ENCODE data around the gene CAMTA2. TPM values are rescaled to one million over a fixed set of nuclear protein-coding genes. Genes with fewer than 3 reads are reported as not detected.
A peak's percentile ranks its signal among the peaks of the same experiment; 100 is the strongest.

Gene CAMTA2
- polyA plus RNA-seq, 1 donor (not counting 4 experiments of a cell fraction or from before 2014, with no cell fraction given): 8.5 TPM

GRCh38 chr17:4969551-4970173 is 17.8 kb downstream of the CAMTA2 start:
- H3K79me2 ChIP-seq (ENCODE audit: control insufficient read depth, insufficient read depth, low read length): peaks cover 5% of the 10 kb centered on the region
- H2AFZ ChIP-seq (ENCODE audit: control insufficient read depth, low read length): no peak overlapping the region
- H3K4me1 ChIP-seq (ENCODE audit: control insufficient read depth, extremely low read depth, insufficient read depth, low read length): peaks cover 31% of the 10 kb centered on the region
- H4K20me1 ChIP-seq (ENCODE audit: control insufficient read depth, extremely low read depth, insufficient read depth, low read length): no peaks in the 10 kb centered on the region
- dilution Hi-C loops (cut with MboI; ENCODE audit: extremely low pct_ligation_motif_present, low sequenced_read_pairs): no loop called here
- no peaks in the 10 kb centered on the region for H3K9me3 ChIP-seq (ENCODE audit: control insufficient read depth, low read depth, low read length)
- peak overlapping the region; percentile 95 for H3K4me2 ChIP-seq (ENCODE audit: control insufficient read depth, extremely low read depth, insufficient read depth, low read depth, low read length)
- DNase-seq (ENCODE audit: low read depth, low spot score) (no peak), FAIRE-seq (no peak)
- H3K4me3 ChIP-seq (ENCODE audit: control insufficient read depth in 2 of 3, extremely low read depth in 1 of 3, insufficient read depth in 2 of 3, low read depth in 1 of 3, low read length in 3 of 3): no peak overlapping the region
- TF ChIP-seq EZH2 (IDR thresholded peaks at IDR 0.05; ENCODE audit: low read length) (no peak), CTCF (optimal IDR thresholded peaks at IDR 0.05 in 1 of 3, IDR thresholded peaks at IDR 0.05 in 1 of 3, conservative IDR thresholded peaks at IDR 0.05 in 1 of 3; ENCODE audit: extremely low read depth in 1 of 3, insufficient read depth in 2 of 3, low read length in 3 of 3) (no peak)
- H3K9me1 ChIP-seq (ENCODE audit: control insufficient read depth, extremely low read depth, insufficient read depth, low read length): no peaks in the 10 kb centered on the region
- H3K27me3 ChIP-seq (ENCODE audit: control insufficient read depth, extremely low read depth, insufficient read depth, low read length): no peaks in the 10 kb centered on the region
- H3K9ac ChIP-seq (ENCODE audit: control insufficient read depth, extremely low read depth, insufficient read depth, low read length): no peak overlapping the region
- peaks cover 22 to 34% of the 10 kb centered on the region in 2 experiments for H3K36me3 ChIP-seq (ENCODE audit: control insufficient read depth in 2 of 2, extremely low read depth in 1 of 2, insufficient read depth in 2 of 2, low read length in 2 of 2)
- H3K27ac ChIP-seq (ENCODE audit: control insufficient read depth, insufficient read depth, low read length): peak overlapping the region; percentile 99

GRCh38 chr17:4969047-4969550 is 18.4 kb downstream of the CAMTA2 start:
- peak; percentile 83 for FAIRE-seq
- Histone ChIP-seq H2AFZ (ENCODE audit: control insufficient read depth, low read length) (no peak overlapping the region), H3K9me1 (ENCODE audit: control insufficient read depth, extremely low read depth, insufficient read depth, low read length) (no peaks in the 10 kb centered on the region), H3K36me3 (ENCODE audit: control insufficient read depth in 2 of 2, extremely low read depth in 1 of 2, insufficient read depth in 2 of 2, low read length in 2 of 2) (peaks cover 20 to 31% of the 10 kb centered on the region in 2 experiments), H3K4me3 (ENCODE audit: control insufficient read depth in 2 of 3, extremely low read depth in 1 of 3, insufficient read depth in 2 of 3, low read depth in 1 of 3, low read length in 3 of 3) (peak overlapping the region in 2 of 3 experiments; percentile 71 to 92), H3K4me2 (ENCODE audit: control insufficient read depth, extremely low read depth, insufficient read depth, low read depth, low read length) (peak overlapping the region; percentile 95), H3K27me3 (ENCODE audit: control insufficient read depth, extremely low read depth, insufficient read depth, low read length) (no peaks in the 10 kb centered on the region), H3K9ac (ENCODE audit: control insufficient read depth, extremely low read depth, insufficient read depth, low read length) (peak overlapping the region; percentile 97), H3K9me3 (ENCODE audit: control insufficient read depth, low read depth, low read length) (no peaks in the 10 kb centered on the region), H3K4me1 (ENCODE audit: control insufficient read depth, extremely low read depth, insufficient read depth, low read length) (peaks cover 31% of the 10 kb centered on the region), H3K79me2 (ENCODE audit: control insufficient read depth, insufficient read depth, low read length) (peaks cover 5% of the 10 kb centered on the region), H4K20me1 (ENCODE audit: control insufficient read depth, extremely low read depth, insufficient read depth, low read length) (no peaks in the 10 kb centered on the region), H3K27ac (ENCODE audit: control insufficient read depth, insufficient read depth, low read length) (peak overlapping the region; percentile 99)
- TF ChIP-seq CTCF (optimal IDR thresholded peaks at IDR 0.05 in 1 of 3, IDR thresholded peaks at IDR 0.05 in 1 of 3, conservative IDR thresholded peaks at IDR 0.05 in 1 of 3; ENCODE audit: extremely low read depth in 1 of 3, insufficient read depth in 2 of 3, low read length in 3 of 3) (no peak), EZH2 (IDR thresholded peaks at IDR 0.05; ENCODE audit: low read length) (no peak)
- no peak for DNase-seq (ENCODE audit: low read depth, low spot score)
- dilution Hi-C loops (cut with MboI; ENCODE audit: extremely low pct_ligation_motif_present, low sequenced_read_pairs): no loop called here
